ENCODE measurements around the gene SRRM3. TPM values are rescaled to one million over a fixed set of nuclear protein-coding genes. Genes with fewer than 3 reads are reported as not detected.
"Not testable (repeated sequence)": the region's sequence is repeated elsewhere in the genome, so short reads cannot be mapped to it uniquely, and the experiment has no call there.

The SRRM3 gene
- total RNA-seq, 2 experiments from 2014 or later = not detected

GRCh38 chr7:76314042-76314721, 112.5 kb downstream of the SRRM3 start:
- Mint-ChIP-seq H3K27ac (peak overlapping the region; percentile 83), H3K36me3 (ENCODE audit: low read depth) (peaks cover 6% of the 10 kb centered on the region)
- DNase-seq = peak; percentile 98

GRCh38 chr7:76314740-76315139, 113.0 kb downstream of the SRRM3 start:
- H3K36me3 Mint-ChIP-seq (ENCODE audit: low read depth); H3K27me3 Mint-ChIP-seq (ENCODE audit: low read depth); DNase-seq; H3K27ac Mint-ChIP-seq; H3K4me3 Mint-ChIP-seq; ATAC-seq; H3K9me3 Mint-ChIP-seq (ENCODE audit: insufficient read depth): not testable (repeated sequence)
- ChIA-PET CTCF (interaction anchor here (1.0 to 10.0 kb wide), 21 partner anchors 12 to 266 kb away, joined by 3 to 107 read pairs (median 5); partner anchors contain the start of gene YWHAG), POLR2A (interaction anchor here (1.3 kb wide), 1 partner anchor 11 kb away, joined by 3 read pairs; no protein-coding TSS in a partner anchor)
- peaks cover 35% of the 10 kb centered on the region for H3K4me1 Mint-ChIP-seq (ENCODE audit: low read depth)

More at GRCh38 chr7:76314042-76314721, 112.5 kb downstream of the SRRM3 start:
- Mint-ChIP-seq H3K9me3 (ENCODE audit: insufficient read depth) (no peaks in the 10 kb centered on the region), H3K27me3 (ENCODE audit: low read depth) (no peaks in the 10 kb centered on the region), H3K4me1 (ENCODE audit: low read depth) (peaks cover 31% of the 10 kb centered on the region), H3K4me3 (peak overlapping the region; percentile 49)
- POLR2A ChIA-PET = interaction anchor here (0.7 kb wide), 1 partner anchor 11 kb away, joined by 3 read pairs; no protein-coding TSS in a partner anchor
- ATAC-seq = peak; percentile 57
- CTCF ChIA-PET = interaction anchor here (0.6 to 10.0 kb wide), 31 partner anchors 8 to 265 kb away, joined by 3 to 107 read pairs (median 4); partner anchors contain the start of gene YWHAG

GRCh38 chr7:76315364-76315763, 113.7 kb downstream of the SRRM3 start:
- Mint-ChIP-seq H3K9me3 (ENCODE audit: insufficient read depth) (no peaks in the 10 kb centered on the region), H3K4me3 (no peak overlapping the region), H3K27me3 (ENCODE audit: low read depth) (no peaks in the 10 kb centered on the region), H3K27ac (no peak overlapping the region), H3K36me3 (ENCODE audit: low read depth) (peaks cover 11% of the 10 kb centered on the region), H3K4me1 (ENCODE audit: low read depth) (peaks cover 38% of the 10 kb centered on the region)
- ATAC-seq = no peak
- ChIA-PET CTCF (interaction anchor here (0.7 to 10.0 kb wide), 6 partner anchors 24 to 267 kb away, joined by 3 to 107 read pairs (median 6); partner anchors contain the start of gene MDH2), POLR2A (interaction anchor here (1.3 kb wide), 1 partner anchor 12 kb away, joined by 3 read pairs; no protein-coding TSS in a partner anchor)
- DNase-seq = no peak

DNA sequence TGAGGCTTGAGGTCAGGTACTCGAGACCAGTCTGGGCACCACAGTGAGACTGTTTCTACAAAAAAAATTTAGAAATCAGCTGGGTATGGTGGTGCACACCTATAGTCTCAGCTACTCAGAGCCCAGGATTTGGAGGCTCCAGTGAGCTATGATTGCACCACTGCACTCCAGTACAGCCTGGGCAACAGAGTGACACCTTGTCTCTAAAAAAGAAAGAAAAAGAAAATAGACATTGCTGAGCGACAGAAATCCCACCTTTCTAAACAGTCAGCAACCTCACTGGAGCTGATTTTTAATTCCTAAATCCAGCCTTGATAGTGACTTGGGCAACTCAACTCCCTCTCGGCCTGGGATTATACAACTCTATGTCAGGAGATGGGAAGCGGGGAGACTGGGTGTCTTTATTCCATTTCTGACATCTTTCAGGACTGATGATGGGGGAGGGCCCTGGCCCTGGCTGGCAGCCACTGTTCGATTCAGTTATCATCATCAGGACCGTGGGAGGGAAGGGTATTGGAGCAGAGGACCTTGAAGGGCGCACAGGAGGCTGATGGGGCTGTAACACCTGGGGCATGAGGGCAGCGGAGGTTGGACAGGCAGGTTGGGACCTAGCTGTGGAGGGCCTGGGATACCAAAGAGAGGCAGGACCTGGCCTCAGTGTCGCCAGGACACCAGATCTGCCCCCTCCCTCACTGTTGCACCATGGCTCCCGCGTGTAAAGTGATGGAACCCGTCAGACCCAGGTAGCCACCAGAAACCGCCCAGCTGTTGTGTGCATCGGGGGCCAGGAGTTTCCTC, 115.5 kb downstream of the SRRM3 start:
- Mint-ChIP-seq H3K36me3 (ENCODE audit: low read depth) (peaks cover 20% of the 10 kb centered on the region), H3K27ac (peak overlapping the region; percentile 96), H3K4me3 (peak overlapping the region; percentile 96), H3K9me3 (ENCODE audit: insufficient read depth) (no peaks in the 10 kb centered on the region), H3K27me3 (ENCODE audit: low read depth) (no peaks in the 10 kb centered on the region), H3K4me1 (ENCODE audit: low read depth) (peaks cover 38% of the 10 kb centered on the region)
- ChIA-PET CTCF (interaction anchor here (0.8 to 10.0 kb wide), 12 partner anchors 10 to 151 kb away, joined by 3 to 107 read pairs (median 4); partner anchors contain the start of genes YWHAG and ZP3), POLR2A (interaction anchor here (0.6 to 3.7 kb wide), 20 partner anchors 8 to 402 kb away, joined by 3 to 55 read pairs (median 6); partner anchors contain the start of genes HSPB1, POR and YWHAG)
- DNase-seq (no peak), ATAC-seq (no peak)

DNA sequence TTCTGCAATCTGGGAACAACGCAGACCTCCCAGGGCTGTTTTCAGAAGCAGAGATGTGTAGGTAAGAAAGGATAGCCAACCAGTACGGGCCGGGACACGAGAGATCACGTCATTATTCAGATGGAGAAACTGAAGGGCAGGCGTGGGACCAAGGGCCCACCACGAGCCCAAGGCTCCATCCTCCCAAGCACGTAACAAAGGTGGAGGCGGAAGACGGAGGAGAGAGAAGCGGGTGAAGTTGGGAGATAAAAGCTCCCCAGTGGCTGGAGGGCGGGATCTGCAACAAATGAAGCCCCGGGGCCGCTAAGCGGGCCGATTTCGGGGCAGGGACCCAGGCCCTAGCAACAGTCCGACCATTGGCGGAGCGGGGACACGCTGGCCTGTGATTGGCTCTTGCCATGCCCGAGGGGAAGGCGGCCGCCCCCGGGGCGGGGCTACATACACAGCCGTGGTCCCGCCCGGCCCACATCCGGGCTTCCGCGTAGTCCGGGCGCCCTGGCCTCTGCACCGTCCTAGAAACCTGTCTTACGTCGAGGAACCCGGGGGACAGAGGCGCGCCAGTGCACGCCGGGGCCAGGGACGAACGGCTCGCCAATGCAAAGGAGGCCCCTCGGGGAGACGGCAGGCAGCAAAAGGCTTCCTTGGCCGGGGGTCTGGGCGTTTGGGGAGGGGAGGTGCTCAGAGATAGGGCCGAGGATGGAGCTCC, 116.2 kb downstream of the SRRM3 start:
- ChIA-PET POLR2A (interaction anchor here (0.6 to 3.7 kb wide), 28 partner anchors 9 to 403 kb away, joined by 3 to 55 read pairs (median 4); partner anchors contain the start of genes HSPB1, POR and YWHAG), CTCF (interaction anchor here (0.8 to 10.0 kb wide), 11 partner anchors 10 to 151 kb away, joined by 3 to 107 read pairs (median 4); partner anchors contain the start of genes YWHAG and ZP3)
- Mint-ChIP-seq H3K4me1 (ENCODE audit: low read depth) (peaks cover 41% of the 10 kb centered on the region), H3K27me3 (ENCODE audit: low read depth) (no peaks in the 10 kb centered on the region), H3K27ac (peak overlapping the region; percentile 96), H3K4me3 (peak overlapping the region; percentile 96), H3K9me3 (ENCODE audit: insufficient read depth) (no peaks in the 10 kb centered on the region), H3K36me3 (ENCODE audit: low read depth) (peaks cover 25% of the 10 kb centered on the region)
- ATAC-seq (peak; percentile 95), DNase-seq (peak; percentile 98)

DNA sequence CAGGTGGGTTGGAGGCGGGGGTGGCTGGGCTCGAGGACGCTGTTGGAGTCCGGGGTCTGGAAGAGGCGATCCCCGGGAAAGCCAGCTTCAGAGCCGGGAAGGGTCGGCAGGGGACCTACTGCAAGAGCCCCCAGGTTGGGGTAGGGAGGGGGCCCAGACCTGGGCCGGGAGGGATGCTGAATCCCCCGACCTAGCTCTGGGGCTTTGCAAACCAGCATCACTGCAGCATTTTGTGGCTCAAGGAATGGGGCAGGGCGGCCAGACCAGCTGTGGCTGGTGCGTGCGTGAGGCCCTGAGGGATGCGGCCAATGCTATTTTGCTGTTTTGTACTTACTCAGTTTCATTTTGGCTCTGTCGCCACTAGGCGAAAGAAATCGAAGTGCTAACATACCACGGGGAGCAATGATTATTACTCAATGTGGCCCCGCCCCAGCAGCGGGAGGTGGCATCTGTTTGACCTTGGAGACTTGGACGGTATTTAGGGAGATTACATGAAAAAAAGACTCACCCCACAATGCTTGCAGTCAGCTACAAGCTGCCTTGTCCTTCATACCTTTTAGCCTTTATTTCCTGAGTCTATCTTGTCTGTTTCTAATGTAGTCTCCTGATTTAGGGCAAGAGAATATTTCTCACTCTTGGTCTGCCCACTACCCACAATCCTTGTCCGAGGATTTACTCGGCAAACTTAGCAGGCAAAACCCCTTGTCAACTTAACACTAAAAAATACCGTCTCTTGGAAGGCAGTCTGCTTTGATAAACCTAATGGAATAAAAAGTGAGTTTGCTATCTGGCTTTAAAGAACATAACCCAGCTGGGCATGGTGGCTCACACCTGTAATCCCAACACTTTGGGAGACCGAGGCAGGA, 117.0 kb downstream of the SRRM3 start:
- Mint-ChIP-seq H3K36me3 (ENCODE audit: low read depth) (peaks cover 27% of the 10 kb centered on the region), H3K27ac (peak overlapping the region; percentile 96), H3K4me1 (ENCODE audit: low read depth) (peaks cover 43% of the 10 kb centered on the region), H3K27me3 (ENCODE audit: low read depth) (no peaks in the 10 kb centered on the region), H3K9me3 (ENCODE audit: insufficient read depth) (no peaks in the 10 kb centered on the region), H3K4me3 (peak overlapping the region; percentile 96)
- peak; percentile 54 for ATAC-seq
- CTCF ChIA-PET = interaction anchor here (0.8 to 10.0 kb wide), 8 partner anchors 9 to 141 kb away, joined by 3 to 107 read pairs (median 9); partner anchors contain the start of genes YWHAG and ZP3
- POLR2A ChIA-PET = interaction anchor here (0.7 to 3.7 kb wide), 24 partner anchors 9 to 403 kb away, joined by 3 to 55 read pairs (median 4); partner anchors contain the start of genes HSPB1, POR and YWHAG
- peak; percentile 84 for DNase-seq

- Mint-ChIP-seq H3K4me3 (no peak overlapping the region), H3K27ac (no peak overlapping the region), H3K9me3 (ENCODE audit: insufficient read depth) (no peaks in the 10 kb centered on the region), H3K27me3 (ENCODE audit: low read depth) (no peaks in the 10 kb centered on the region), H3K4me1 (ENCODE audit: low read depth) (peaks cover 24% of the 10 kb centered on the region), H3K36me3 (ENCODE audit: low read depth) (peaks cover 55% of the 10 kb centered on the region)
- DNase-seq (no peak), ATAC-seq (no peak)
- POLR2A ChIA-PET = no interaction called here
- CTCF ChIA-PET = interaction anchor here (1.0 to 3.1 kb wide), 2 partner anchors 11 to 25 kb away, joined by 4 to 14 read pairs; no protein-coding TSS in a partner anchor
Observed at GRCh38 chr7:76325092-76325491, 123.4 kb downstream of the SRRM3 start.

- DNase-seq = no peak
- Mint-ChIP-seq H3K27ac (no peak overlapping the region), H3K27me3 (ENCODE audit: low read depth) (no peaks in the 10 kb centered on the region), H3K4me3 (no peak overlapping the region), H3K9me3 (ENCODE audit: insufficient read depth) (no peaks in the 10 kb centered on the region), H3K36me3 (ENCODE audit: low read depth) (peaks cover 58% of the 10 kb centered on the region), H3K4me1 (ENCODE audit: low read depth) (peaks cover 25% of the 10 kb centered on the region)
- ChIA-PET POLR2A (no interaction called here), CTCF (interaction anchor here (1.0 to 3.1 kb wide), 2 partner anchors 12 to 24 kb away, joined by 4 to 14 read pairs; no protein-coding TSS in a partner anchor)
- no peak for ATAC-seq
Observed at GRCh38 chr7:76325811-76326210, 124.1 kb downstream of the SRRM3 start.

DNA sequence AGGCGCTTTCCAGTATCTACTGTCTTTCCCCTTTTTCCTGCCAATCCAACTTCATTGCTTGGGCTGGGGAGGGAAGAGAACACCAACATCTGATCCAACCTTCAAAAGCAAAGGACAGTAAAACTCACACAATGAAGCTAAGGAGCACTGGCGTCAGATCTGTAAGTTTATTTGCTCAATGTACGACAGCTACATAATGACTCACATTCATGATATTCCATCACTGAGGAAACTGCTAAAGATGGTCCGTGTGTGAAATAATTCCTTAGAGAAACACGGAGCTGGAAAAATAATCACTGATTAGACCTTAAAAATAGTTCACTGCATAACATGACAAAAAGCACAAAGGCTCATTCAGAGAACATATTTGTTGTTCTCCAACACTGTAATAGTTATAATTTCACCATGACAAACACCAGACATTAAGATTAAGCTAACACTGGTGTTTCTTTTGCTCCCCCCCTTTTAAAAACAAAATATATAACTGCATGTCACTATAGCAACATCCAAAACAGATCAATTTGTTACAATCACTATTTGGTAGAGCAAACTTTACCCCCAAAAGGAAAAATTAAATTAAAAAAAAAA, 125.0 kb downstream of the SRRM3 start:
- peaks cover 54% of the 10 kb centered on the region for H3K36me3 Mint-ChIP-seq (ENCODE audit: low read depth)
- CTCF ChIA-PET = interaction anchor here (0.7 to 3.1 kb wide), 5 partner anchors 8 to 822 kb away, joined by 3 to 14 read pairs (median 6); no protein-coding TSS in a partner anchor

DNA sequence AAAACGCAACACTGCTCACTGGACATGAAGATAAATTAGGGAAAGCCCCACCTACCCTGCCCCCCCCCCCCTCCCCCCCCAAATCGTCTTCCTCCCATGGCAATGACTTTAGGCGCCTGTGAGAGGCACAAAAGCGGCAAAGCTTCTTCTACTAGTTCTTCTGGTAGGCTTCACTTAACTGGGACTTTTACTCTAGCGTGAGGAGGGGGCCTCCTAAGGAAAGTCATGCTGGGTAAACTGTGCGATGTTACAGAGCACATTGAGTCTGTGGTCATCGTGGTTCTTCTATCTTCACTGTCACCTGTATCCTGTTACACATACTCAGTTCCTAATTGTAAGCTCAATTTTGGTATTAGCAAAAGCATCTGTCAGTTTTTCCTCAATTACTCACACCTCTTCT, 125.9 kb downstream of the SRRM3 start:
- no peaks in the 10 kb centered on the region for H3K9me3 Mint-ChIP-seq (ENCODE audit: insufficient read depth)
- H3K36me3 Mint-ChIP-seq (ENCODE audit: low read depth) = peaks cover 53% of the 10 kb centered on the region
- no peak overlapping the region for H3K4me3 Mint-ChIP-seq
- ChIA-PET POLR2A (interaction anchor here (1.2 to 3.0 kb wide), 2 partner anchors 10 to 32 kb away, joined by 4 to 23 read pairs; no protein-coding TSS in a partner anchor), CTCF (interaction anchor here (1.9 to 3.1 kb wide), 3 partner anchors 9 to 149 kb away, joined by 6 to 14 read pairs (median 14); no protein-coding TSS in a partner anchor)
- no peaks in the 10 kb centered on the region for H3K27me3 Mint-ChIP-seq (ENCODE audit: low read depth)
- peak overlapping the region; percentile 46 for H3K27ac Mint-ChIP-seq
- H3K4me1 Mint-ChIP-seq (ENCODE audit: low read depth) = peaks cover 23% of the 10 kb centered on the region
- DNase-seq (no peak), ATAC-seq (peak; percentile 21)

More for the DNA sequence above, 125.0 kb downstream of the SRRM3 start:
- Mint-ChIP-seq H3K4me1 (ENCODE audit: low read depth) (peaks cover 25% of the 10 kb centered on the region), H3K27ac (no peak overlapping the region), H3K9me3 (ENCODE audit: insufficient read depth) (no peaks in the 10 kb centered on the region), H3K4me3 (no peak overlapping the region), H3K27me3 (ENCODE audit: low read depth) (no peaks in the 10 kb centered on the region)
- POLR2A ChIA-PET = interaction anchor here (3.0 kb wide), 1 partner anchor 9 kb away, joined by 23 read pairs; no protein-coding TSS in a partner anchor
- DNase-seq (no peak), ATAC-seq (no peak)

Data from activated CD8-positive, alpha-beta T cell treated with anti-CD3 and anti-CD28 coated beads, Interleukin-2, amount 10 ng/mL, durations not matched to agents 7 days and 5 days (primary cell).